Limb (tissue), 2 donors: ENCODE data around the gene PTMA.
A peak's percentile ranks its signal among the peaks of the same experiment; 100 is the strongest.
"Not testable (repeated sequence)": the region's sequence is repeated elsewhere in the genome, so short reads cannot be mapped to it uniquely, and the experiment has no call there.

Experiments used
- DNase-seq, 2 donors: peaks; one replicate each; pipeline ENCODE4 v3.0.0-alpha.2; 2016; ENCODE audit errors: extremely low spot score in 2 of 2

Gene PTMA

GRCh38 chr2:231707927-231708772, at the start of gene PTMA:
PTMA (plus strand) TSS chr2:231708525; CDS start chr2:231708707, 182 bp downstream.
- peak; percentile 99 to 100 for DNase-seq

GRCh38 chr2:231660073-231660472, 48.3 kb upstream of the PTMA start:
- not testable (repeated sequence) for DNase-seq

DNA sequence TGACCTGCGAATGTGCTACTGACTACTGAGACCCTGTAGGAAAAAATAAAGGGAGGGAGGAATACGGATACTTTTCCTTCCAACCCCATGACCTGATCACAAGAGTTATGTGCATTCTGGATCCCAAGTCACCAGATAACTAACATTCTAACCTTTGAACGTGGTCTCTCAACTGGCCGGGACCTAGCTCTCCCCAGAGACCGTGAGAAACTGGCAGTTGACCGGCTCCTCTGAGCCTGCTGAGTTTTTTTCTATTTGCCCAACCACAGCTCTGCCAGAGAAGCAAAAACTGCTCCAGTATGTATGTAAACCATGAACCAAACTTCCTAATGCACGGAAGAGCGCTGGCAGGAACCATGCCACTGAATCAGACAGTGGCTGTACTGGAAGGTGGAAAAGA, 47.5 kb upstream of the PTMA start:
- no peak for DNase-seq

DNA sequence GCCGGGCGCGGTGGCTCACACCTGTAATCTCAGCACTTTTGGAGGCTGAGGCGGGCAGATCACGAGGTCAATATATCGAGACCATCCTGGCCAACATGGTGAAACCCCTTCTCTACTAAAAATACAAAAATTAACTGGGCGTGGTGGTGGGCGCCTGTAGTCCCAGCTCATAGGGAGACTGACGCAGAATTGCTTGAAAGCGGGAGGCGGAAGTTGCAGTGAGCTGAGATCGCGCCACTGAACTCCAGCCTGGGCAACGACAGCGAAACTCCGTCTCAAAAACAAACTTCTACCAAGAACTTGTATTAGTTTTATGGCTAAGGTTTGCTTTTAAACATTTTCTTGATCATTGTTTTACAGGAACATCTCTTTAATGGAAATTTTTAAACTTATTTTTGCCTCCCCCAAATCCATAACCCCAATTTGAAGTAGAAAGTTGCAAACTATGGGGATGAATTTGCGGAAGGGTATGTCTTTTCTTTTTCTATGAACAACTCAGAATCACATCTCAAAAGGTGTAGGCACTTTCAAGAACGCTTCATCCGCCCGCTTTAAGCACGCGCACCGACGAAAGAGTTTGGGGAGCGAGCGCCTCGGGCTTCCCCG, 46.8 kb upstream of the PTMA start:
- no peak for DNase-seq

DNA sequence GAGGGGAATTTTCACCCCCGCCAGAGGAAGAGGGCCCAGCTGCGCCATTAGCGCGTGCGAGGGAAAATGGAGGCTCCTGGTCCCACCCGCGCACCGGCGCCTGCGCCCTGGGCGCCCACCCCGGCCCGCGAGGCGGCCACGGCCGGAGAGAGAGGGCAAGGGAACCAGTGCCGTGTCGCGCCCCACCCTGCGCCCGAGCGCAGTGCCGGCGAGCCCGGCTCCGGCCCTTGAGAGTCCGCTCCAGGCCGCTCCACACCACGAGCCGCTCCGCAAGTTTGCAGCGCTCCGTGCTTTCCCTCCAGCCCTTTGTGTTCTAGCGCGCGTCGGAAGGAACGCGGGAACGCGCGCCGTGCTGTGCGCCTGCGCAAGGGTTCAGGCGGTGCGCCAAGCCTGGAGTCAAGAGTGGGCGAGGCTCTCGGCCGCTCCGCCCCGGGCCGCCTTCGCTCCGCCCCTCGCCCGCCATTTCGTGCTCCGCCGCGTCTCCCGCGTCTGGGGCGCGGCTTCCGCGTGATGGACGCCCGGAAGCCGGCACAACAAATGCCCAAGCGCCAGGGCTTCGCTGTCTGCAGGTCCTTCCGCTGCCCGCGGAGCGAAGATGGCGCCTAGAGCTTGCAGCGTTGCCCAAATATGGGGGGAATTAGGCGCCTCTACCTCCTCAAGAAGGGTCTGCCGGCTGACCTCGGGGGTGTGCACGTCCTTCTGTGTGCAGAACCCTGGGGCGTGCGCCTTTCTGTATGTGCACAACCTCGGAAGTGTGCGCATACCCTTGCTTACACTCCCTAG, 46.1 kb upstream of the PTMA start:
- DNase-seq: peak; percentile 94 to 99

DNA sequence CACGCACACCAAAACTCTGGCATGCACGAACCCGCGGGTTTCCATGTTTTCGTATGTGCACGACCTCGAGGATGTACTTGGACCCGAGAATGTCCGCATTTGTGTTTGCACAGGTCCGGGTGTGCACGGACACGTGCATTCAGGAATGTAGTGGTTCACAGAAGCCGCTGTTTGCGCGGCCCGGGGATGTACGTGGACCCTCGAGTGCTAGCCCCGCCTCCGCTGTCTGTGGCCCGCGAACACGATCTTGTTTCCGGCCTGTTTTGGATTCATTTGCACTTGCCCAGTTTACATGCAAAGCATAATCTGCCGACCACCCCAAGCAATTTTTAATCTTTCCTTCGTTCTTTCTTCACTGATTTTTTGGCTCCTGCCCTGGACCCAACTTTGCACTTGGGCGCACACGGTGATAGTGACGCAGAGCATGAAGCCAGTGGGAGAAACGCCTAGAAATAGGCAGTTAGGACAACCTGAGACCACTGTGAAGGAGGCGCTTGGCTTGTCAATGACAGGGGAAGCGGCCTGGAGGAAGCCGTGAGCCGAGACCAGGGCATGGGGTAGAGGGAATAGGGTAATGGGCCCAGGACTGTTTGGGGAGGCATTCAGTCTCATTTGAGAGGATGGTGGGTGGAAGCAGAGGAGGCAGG, 45.4 kb upstream of the PTMA start:
- DNase-seq: no peak

- no peak for DNase-seq
Measured at GRCh38 chr2:231663458-231664212, 44.7 kb upstream of the PTMA start.

DNA sequence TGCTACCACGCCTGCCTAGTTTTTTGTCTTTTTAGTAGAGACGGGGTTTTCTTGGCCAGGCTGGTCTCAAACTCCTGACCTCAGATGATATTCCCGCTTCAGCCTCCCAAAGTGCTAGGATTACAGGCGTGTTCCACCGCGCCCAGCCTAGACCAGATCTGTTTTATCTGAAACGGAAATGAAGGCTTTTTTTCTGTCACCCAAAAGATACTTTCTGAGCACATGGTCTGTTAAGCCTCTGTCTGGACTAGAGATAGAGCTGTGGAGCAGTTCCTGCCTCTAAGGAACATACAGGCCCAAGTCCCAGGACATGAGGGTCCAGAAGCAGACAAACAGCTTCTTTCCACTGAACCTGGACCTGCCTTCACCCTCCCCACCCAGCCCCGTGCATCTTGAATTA, 43.6 kb upstream of the PTMA start:
- DNase-seq: no peak

DNA sequence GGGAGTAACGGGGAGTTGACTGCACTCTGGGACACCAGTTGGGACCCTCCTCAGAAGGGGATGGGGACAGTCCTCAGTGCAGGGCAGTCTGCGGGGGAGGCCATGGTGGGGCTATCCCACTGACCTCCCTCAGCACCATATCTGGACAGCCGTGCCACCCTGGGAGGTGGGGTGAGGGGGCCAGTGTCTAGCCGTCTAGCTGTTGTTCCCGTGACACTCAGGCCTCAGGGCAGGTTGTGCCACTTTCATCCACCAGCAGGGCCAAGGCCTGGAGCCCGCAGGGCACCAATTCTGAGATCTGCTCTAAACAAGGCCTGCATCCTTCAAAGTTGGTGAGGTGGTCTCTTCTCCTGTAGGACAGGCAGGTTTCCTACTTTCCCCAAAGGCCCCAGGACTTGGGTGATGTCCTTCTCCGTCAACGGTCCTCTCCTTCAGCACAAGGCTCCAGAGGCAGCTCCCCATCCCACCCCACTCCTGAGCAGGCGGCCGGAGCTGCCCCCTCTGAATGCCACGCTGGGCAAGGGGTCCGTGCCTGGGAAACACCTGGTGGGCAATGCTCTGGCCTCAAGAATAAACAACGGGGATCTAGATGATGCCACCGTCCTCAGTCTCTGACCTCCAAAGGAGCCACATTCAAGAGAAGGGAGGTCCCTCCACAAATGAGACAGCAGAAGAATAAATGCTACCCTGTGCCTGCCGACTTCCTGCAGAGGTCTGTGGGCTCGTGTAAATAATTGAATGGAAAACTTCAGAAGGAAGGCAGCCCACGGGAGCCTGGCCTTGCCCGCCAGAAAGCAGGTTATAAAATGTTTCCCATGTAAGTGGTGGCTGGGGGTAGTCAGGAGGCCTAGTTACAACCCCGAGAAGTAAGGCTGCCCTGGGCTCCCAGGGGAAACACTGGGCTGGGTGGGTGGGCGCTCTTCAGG, 42.8 kb upstream of the PTMA start:
- no peak for DNase-seq

- DNase-seq: peak; percentile 83 to 85
Measured at GRCh38 chr2:231666171-231667095, 41.9 kb upstream of the PTMA start.

DNA sequence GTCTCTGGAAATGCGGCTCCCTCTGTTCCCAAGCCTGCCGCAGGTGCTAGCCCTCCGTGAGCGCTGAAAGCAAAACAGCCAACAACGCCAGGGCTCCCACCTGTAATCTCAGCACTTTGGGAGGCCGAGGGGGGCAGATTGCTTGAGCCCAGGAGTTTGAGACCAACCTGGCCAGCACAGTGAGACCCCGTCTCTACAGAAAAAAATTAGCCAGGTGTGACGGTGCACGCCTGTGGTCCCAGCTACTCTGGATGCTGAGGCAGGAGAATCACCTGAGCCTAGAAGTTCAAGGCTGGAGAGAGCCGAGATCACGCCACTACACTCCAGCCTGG, 41.3 kb upstream of the PTMA start:
- no peak for DNase-seq

GRCh38 chr2:231667496-231667895, 40.8 kb upstream of the PTMA start:
- DNase-seq: no peak

- no peak for DNase-seq
Measured at GRCh38 chr2:231668981-231669380, 39.3 kb upstream of the PTMA start.

- no peak for DNase-seq
Measured at GRCh38 chr2:231671270-231672050, 36.9 kb upstream of the PTMA start.

- no peak for DNase-seq
Measured at GRCh38 chr2:231672617-231673347, 35.5 kb upstream of the PTMA start.

DNA sequence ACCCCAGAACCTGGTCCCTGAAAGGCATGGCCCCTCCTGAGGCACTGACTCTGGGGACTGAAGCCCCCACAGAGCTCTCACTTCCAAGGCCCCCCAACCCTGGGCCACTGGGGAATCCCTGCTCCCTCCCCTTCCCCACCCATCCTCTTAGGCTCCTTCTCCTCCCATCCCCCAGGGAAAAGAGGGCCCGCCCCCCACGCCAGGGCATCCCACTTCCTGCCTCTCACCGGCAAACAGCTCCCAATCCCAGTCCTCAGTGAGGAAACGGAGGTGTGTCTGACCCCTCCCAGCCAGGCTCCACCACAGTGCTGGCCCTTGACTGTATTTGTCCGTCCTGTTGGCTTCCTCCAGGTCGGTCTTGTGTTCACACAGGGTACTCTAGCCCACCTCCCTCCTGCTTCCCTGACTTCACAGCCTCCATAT, 35.0 kb upstream of the PTMA start:
- DNase-seq: no peak

GRCh38 chr2:231674587-231675338, 33.6 kb upstream of the PTMA start:
- DNase-seq: peak in 1 of 2 donors; percentile 86
